Activated CD4-positive, CD25-positive, alpha-beta regulatory T cell treated with anti-CD3 and anti-CD28 coated beads, Interleukin-2, amount 50 U/mL, for 24 hours (primary cell): ENCODE results near the gene BIRC7.

Source experiments
- ATAC-seq, 2 donors: fragments of 150-1000 bp; cut with Tn5 transposase; one replicate each; pipeline ENCODE4 v1.10.0; 2021; ENCODE audit warnings: mild to moderate bottlenecking in 1 of 2, moderate library complexity in 1 of 2

BIRC7 gene

DNA sequence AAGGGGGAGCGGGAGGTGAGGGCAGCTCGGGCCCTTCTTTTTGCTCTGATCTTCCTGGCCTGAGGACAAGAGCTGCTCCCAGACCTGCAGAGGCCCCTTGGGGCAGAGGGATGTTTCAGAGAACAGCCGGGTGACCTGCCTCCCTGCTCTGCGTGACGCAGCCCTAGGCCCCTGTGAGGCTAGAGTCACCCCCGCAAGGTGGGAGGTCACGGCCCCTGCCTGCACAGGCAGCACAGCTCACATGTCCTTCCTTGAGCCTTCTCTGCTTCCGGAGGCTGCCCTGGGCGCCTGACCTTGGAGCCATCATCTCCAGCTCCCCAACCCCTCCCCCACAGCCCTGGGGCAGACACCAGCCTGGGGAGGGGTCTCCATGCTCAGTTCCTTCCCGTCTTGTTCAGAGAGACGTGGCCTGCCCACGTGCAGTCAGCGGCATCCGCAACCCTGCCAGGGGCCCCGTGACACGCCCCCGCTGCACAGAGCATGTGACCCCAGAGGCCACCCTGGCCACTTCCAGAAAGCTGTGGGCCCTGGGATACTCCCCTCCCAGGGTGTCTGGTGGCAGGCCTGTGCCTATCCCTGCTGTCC is at the start of gene BIRC7:
Gene BIRC7, plus strand, starts transcription at position 507 of the 585 bp plus-strand sequence. CDS start 192 bp downstream, outside the sequence.
- ATAC-seq, result no peak

GRCh38 chr20:63186084-63186483 is 49.6 kb upstream of the BIRC7 start:
- no peak for ATAC-seq

DNA sequence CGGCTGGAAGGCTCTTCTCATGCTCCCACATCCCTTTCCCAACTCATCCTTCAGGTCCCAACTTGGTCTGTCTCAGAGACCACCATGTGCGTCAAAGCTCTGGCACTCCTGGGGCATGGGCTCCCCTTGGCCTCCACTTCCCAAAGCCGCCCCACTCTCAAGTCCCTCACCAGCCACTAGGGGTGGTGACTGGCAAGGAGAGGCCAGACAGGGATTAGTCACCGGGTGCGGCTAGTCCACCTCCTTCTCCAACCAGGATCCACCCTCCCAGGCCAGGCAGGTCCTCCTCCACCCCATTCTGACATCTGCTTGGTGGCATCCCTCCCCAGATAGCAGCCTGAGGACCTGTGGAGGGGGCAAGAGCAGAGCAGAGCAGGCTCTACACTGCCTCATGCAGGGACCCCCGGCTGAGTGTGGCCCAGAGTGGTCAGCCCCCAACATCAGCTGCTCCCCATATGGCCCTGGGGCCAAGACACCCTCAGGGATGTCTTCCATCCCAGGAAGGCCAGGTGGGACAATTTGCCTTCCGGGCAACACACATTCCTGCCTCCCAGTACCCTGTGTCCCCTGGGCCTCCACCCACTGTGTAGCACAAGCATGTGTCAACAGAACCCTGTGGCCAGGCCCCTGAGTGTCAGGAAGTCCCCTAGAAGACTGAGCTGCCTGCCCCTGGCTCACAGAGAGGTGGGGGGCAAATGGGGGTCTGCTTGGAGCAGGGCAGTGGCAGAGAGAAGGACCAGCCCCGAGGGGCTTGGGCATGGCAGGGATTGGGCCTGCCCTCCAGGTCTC is 49.0 kb upstream of the BIRC7 start:
- ATAC-seq, result no peak

DNA sequence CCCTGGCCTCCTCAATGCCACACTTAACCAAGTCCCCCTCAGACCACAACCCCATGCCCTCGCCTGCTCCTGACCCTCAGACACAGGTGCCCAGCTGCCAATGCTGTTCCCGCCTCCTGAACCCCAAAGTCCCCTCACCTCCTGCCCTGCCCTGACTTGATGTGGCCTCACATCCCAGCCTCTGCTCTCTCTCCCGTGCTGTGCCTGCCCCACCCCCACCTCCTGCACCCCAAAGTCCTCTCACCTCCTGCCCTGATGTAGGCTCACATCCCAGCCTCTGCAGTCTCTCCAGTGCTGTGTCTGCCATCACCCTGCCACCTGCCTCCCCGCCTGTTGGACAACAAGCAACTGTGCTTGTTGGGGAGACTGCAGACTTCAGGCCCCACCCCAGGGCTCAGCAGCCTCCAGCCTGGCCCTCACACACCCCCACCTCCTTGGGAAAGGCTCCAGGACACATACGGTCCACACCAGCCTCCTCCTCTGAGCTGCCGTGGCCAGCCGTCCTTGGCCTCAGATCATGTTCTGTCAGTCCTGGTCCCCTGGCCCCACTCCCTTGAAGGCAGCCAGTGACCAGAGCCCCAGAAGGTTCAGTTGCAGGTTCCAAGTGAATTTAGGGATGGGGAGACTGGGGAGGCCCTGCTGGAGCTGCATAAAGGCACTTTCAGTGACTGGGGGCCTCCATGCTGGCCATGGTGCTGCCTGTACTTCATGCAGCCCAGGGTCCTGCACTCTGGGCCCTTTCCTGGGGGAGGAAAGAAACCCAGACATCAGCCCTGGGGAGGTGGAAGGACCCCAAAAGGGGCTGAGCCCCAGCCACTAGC is 48.2 kb upstream of the BIRC7 start:
- ATAC-seq, result no peak

DNA sequence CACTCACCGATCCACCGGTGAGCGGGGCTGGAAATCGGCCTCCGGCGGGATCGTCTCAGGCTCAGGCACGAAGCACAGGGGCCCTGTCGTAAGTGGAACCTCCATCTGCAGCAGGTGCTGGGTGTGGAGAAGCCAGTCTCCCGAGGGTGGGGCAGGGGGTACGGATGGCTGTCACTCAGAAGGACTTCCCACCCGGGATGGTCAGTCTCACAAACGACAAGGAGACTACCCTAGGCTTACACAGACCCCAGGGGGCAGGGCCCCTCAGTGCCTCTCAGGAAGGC is 47.6 kb upstream of the BIRC7 start:
- ATAC-seq, result no peak

DNA sequence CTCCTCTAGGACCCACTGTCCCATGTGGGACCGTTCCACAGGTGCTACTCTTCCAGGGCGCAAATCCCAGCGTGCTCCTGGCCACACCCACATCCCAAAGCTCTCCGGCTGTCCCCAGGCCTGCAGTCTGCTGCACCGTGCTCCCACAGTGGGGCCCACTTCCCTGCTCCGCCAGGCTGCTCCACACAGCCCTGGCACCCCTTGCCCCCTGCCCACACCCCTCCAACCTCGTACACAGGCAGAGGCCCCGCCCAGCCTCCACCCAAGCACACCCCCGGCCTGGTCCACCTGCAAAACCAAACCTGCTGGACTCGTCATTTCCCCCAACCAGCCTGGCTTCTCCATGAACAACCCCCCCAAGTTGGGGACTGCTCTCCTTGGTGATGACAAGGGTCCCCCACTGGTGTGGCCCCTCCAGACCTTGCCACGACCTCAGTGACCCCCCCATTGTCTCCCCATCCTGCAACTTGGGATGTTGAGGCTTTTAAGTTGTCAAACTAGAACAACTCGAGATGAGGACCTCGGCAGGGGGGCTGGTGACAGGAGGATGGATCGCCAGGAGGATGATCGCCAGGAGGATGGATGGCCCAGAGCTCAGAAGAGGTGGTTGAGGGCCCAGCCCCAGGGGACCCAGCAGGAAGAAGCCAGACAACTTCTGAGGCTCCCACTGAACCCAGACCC is 46.9 kb upstream of the BIRC7 start:
- no peak for ATAC-seq

DNA sequence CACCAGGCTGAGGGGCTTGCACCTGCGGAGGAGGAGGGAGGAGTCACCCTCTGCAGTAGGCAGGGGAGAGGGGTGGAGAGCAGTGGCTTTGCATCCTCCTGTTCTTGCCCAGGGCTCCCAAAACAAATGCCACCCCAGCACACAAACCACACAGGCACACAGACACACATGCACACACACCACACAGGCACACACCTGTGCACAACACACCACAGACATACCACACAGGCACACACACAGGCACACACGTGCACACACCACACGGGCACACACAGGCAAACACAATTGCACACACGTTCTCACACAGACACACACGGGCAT is 46.4 kb upstream of the BIRC7 start:
- ATAC-seq, result no peak

DNA sequence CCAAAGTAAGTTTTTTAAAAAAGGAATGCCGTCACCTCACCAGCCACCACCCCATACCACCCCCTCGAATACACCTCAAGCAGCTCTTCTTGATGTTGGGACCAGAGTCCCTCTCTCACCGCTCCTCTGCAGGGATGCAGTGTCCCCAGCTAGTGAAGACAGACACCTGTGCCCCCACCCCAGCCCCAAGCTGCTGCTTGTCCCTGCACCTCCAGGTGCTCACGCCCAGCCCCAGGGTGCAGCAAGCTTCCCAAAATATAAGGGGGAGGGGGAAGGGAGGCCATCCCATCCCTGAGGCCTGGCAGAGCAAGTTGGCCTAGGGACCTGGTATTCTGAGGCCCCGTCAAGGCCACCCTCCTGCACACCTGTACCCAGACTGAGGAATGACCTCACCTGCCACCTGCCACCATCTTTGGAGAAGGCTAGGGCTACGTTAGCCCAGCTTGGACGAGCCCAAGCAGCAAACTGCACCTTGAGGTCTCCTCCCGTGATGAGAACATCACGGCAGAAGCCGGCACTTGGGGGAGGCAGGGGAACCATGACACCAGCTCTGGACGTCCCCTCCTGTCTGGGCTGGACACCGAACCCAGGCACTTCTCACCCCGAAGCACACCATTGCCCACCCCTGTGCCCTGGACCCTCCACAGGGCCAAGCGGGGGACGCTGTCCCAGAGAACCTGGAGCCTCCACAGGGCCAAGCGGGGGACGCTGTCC is 45.7 kb upstream of the BIRC7 start:
- no peak for ATAC-seq

GRCh38 chr20:63190828-63191227 is 44.9 kb upstream of the BIRC7 start:
- no peak for ATAC-seq

DNA sequence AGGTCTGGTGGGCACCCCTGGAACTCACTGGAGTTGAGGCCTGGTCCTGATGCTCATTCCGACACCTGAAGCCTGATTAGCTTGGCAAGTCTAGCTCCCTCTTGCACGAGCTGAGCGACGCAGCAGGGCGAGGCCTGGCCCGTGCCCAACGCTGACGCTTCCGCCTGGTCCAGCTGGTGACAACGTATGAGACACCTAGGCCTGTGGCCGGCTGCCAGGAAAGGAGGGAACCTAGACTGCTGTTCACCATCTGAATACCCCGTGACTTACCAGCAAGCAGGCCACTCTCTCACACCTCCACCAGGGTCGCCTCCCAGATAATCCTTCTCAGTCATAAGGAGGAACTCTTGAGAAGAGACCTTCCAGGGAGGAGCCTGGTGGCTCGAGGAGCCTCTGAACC is 44.3 kb upstream of the BIRC7 start:
- ATAC-seq, result no peak

GRCh38 chr20:63192721-63193120 is 43.0 kb upstream of the BIRC7 start:
- no peak for ATAC-seq

- ATAC-seq, result no peak
These were observed 41.5 kb upstream of the BIRC7 start for GRCh38 chr20:63194007-63194796.

DNA sequence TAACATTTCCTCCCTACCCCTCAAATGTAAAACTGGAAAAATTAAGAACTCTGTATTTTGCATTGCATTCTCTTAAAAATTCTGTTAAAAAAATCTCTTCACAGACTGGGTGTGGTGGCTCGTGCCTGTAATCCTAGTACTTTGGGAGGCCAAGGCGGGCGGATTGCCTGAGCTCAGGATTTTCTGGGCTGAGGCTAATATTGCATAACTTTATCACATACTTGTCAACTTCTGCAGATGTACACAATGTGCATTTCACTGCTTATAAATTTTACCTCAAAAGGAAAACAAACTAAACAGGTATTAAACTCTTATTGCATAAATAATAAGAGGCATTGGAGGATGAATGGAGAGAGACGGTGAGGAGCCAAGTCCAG is 40.9 kb upstream of the BIRC7 start:
- no peak for ATAC-seq

- ATAC-seq, result no peak
These were observed 38.8 kb upstream of the BIRC7 start for GRCh38 chr20:63196768-63197470.

- ATAC-seq, result no peak
These were observed 37.1 kb upstream of the BIRC7 start for GRCh38 chr20:63198606-63199005.

DNA sequence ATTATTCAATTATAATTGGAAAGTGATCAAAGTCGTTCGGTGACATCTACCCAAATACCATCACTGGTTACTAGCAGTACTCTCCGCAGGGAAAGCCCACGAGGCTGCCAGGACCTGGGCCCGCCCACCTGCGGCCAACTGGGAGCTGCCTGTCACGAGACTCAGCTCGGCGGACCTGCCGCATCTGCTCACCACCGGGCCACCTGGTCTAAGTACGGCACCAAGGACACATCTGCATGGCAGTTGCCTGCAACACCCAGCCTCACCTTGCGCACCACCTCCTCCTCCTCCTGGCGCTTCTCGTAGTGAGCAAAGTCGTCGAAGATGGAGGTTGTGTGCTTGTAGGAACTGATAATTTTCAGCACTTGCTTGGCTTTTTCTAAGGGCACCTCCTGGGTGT is 33.7 kb upstream of the BIRC7 start:
- ATAC-seq, result no peak

DNA sequence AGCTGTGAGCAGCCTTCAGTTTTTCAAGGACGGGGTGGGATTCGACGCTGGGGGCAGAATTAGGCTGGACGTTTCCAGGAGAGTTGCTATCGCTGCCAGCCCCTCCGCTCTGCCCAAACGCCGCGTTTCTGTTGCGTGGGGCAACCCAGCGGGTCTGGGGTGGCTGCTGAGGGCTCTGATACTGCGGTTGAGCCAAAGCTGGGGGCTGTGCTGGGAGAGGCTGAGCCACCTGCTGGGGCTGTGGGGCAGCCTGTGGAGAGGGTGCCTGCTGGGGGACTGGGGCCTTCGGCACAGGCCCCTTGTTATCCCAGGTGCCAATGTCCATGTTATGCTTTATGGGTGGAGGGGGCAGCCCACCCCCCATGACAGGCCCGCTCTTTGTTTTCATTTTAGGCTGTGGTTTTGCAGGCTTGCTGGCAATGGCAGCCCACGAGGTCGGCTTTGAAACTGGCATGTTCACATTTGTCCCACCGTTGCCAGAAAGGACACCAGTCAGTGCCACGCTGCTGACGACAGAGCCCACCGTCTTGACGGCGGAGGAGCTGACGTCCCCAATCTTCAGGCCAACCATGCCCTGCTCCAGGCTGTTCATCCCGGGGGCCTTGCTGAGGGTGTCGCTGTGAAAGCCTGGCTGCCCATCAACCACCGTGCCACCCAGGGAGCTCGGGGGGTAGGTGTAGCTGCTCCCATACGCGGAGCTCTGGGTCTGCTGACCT is 32.7 kb upstream of the BIRC7 start:
- ATAC-seq, result no peak

- no peak for ATAC-seq
These were observed 31.3 kb upstream of the BIRC7 start for GRCh38 chr20:63204362-63204761.

DNA sequence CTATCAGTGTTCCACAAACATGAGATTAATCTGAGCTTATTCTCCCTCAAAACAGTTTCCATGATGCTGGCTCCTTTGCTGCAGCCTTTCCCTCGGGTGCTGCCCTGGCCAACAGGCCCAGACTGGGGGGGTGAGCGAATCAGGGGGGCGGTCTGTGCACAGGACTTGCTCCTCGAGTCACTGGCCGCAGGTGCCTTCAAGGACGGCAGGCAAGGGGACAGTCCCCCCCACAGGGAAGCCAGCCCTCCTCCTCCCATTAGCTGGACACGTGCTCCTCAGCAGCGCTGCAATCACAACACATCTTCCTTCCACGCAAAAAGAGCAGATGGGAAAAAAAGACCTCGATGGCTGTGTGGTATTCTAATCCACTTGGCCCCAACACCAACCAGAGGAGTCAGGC is 29.8 kb upstream of the BIRC7 start:
- ATAC-seq, result no peak

DNA sequence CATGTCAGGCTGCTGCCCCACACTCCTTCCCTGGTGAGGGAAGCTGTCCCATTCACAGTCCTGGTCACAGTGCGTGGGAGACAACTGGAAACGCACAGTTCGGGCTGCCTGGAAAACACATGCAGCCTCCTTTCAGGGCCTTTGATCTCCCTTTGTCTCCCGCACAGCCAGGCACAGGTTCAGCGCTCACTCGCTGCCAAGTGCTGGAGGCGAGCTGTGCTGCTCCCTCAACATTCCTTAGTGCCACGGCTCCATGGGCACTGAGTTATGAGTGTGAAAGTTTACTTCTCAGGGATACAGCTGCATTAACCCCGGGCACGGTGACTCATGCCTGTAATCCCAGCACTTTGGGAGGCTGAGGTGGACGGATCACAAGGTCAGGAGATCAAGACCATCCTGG is 28.8 kb upstream of the BIRC7 start:
- ATAC-seq, result no peak
